Measurements from ENCODE around the gene CLDND2. TPM values are rescaled to one million over a fixed set of nuclear protein-coding genes. Genes with fewer than 3 reads are reported as not detected.
A peak's percentile ranks its signal among the peaks of the same experiment; 100 is the strongest.

The CLDND2 gene
- total RNA-seq, 1 donor from 2014 or later = not detected

DNA sequence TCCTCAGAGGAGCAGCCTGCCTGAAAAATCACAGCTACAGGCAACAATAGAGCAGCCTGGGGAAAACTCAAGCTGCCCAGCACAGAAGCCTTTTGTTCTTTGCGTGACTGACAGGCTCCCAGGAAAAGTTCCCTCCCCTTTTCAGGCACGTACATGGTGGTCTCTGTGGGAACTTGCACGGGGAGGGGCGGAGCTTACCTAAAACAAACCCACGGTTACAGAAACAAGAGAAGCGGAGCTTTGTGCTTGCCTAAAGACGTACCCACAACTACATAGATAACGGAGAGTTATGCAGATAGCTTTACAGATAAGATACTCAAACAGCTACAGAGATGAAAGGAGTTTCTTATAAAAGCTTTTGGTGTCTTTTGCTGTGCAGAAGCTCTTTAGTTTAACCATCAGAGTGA is 14.1 kb downstream of the CLDND2 start:
- DNase-seq (ENCODE audit: low read depth, low spot score) = no peak

DNA sequence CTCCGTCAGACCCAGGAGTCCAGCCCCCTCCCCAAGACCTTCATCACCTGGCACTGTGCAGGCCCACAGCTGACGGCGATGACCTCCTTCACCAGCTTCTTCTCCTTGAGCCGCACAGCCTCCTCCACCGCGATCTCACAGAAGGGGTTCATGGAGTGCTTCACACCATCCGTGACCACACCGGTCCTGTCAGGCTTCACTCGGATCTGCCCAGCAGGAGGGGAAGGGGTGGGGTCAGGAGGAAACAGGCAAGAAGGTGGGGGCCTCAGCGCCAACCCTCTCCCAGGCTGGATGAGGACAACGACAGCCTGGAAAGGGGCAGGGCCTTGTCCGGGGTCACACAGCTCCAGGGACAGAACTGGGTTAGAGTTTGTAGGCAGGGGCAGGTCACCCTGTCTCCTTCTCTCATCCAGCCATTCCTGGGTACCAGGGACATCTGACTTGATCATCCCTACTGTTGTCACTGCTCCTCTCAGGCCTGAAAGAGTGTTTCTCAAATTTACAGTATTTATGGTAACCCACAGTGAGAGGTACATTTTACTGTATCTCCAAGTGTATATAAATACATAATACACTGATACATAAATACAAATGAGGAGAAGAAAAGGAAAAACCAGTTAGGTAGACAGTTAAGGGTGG is 14.6 kb downstream of the CLDND2 start:
- DNase-seq (ENCODE audit: low read depth, low spot score) = no peak

DNA sequence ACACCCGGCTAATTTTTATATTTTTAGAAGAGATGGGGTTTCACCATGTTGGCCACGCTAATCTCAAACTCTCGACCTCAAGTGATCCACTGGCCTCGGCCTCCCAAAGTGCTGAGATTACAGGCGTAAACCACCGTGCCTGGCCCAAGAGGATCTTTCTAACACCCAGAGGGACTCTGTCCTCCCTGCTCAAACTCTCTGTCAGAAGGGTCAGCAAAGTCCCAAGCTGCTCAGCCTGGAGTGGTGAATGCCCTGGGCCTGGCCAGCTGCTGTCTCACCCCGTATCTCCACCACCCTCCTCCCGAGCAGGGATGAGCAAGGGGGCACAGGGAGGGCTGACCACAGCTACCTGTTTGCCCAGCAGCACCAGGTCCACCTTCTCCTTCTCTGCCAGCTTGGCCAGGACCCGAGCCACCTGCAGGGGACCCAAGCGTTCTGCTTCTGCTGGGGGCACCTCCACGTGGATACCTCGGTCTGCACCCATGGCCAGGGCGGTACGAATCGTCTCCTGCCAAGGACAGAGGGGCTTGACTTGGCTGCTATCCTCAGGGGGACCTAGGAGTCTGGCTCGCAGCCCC is 15.9 kb downstream of the CLDND2 start:
- DNase-seq (ENCODE audit: low read depth, low spot score) = no peak

GRCh38 chr19:51351266-51351990 is 17.4 kb downstream of the CLDND2 start:
- DNase-seq (ENCODE audit: low read depth, low spot score) = no peak

GRCh38 chr19:51347209-51347928 is 21.4 kb downstream of the CLDND2 start:
- DNase-seq (ENCODE audit: low read depth, low spot score) = no peak

DNA sequence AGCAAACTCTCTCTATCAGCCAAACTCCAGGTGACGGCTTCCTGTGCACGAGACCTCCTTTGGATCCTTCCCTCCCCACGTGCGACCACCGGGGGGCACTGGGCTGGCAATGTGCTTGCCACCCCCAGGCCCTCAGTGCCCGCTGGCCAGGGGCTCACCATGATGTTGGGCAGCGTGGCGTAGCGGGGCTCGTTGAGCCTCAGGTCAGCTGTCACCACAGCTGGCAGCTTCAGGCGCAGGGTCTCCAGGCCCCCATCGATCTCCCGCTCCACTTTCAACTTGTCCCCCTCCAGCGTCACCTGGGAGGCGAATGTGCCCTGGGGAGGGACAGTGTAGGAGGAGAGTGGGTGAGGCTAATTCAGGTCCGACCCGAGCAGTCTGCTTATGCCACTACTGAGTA is 22.1 kb downstream of the CLDND2 start:
- DNase-seq (ENCODE audit: low read depth, low spot score) = no peak

GRCh38 chr19:51345076-51345620 is 23.7 kb downstream of the CLDND2 start:
- no peak for DNase-seq (ENCODE audit: low read depth, low spot score)

GRCh38 chr19:51342631-51343569 is 25.9 kb downstream of the CLDND2 start:
- DNase-seq (ENCODE audit: low read depth, low spot score) = no peak

DNA sequence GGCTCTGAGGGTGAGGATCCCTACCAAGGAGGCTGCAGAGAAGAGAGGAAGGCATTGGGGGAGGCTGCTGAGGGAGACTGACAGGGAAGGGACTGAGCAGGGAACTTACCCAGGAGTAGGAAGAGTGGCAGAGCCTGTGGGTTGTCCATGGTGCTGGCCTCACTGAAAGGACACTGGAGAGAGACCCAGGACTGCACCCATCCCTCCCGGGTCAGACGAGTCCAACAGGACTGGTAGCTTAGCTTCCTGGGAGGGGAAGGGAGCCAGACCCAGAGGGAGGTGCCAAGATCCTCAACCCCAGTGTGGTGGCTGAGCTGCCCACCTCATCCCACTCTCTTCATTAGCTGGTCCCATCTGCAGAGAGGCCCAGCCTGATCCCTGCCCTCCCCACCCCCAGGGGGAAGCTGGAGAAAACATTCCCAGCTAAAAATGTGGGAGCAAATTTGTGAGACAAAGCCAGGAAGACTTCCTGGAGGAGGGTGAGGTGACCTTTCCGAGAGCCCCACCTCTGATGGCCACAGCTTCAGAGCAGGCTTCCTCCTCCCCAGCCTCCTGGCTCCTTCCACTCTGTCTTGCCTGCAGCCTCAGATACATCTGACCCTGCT is 26.7 kb downstream of the CLDND2 start, which contains the start of gene VSIG10L:
VSIG10L (minus strand) TSS at position 164 of the 605 bp plus-strand sequence; CDS start at position 149, 15 bp downstream.
- no peak for DNase-seq (ENCODE audit: low read depth, low spot score)

- DNase-seq (ENCODE audit: low read depth, low spot score) = no peak
Observed at GRCh38 chr19:51341066-51341465, 27.7 kb downstream of the CLDND2 start.

DNA sequence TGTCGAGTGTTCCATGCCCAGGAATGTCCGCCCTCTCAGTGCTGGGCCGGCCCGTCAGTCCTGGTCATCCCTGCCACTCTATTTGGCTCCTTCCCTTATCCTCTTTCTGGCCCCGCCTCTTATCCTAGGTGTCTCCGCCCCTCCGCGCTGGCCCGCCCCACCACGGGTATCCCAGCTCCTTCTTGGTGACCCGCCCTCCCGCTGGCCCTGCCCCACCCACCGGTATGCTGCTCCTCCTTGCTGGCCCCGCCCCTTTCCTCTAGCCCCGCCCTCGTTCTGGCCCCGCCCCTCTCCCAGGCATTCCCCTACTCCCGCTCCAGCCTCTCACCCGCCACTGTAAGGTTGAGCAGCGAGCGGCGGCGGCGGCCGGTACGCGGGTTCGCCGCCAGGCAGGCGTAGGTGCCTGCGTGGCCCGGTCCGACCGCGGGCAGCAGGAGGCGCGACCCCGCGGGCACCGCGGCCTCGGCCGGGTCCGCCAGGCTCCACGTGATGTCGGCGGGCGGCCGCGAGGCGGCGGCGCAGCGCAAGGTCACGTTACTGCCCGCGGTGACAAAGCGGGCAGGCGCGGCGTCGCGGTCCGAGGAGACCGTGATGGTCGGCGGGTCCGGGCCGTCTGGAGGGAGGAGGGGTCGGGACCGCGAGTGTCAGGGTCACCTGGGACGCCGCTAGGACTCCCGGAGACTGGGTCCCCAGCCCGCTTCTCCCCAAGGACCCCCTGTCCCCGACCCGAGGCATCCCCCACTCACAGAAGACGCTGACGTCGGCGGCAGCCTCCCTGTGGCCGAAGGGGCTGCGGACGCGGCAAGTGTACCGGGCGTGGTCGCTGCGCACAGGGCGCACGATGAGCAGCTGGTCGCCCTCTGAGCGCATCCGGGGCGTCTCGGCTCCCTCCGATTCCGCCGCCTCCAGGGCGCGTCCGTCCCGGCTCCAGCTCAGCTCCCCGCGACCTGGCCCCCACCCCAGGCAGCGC is 28.8 kb downstream of the CLDND2 start:
- DNase-seq (ENCODE audit: low read depth, low spot score) = peak; percentile 87

GRCh38 chr19:51339313-51339686 is 29.5 kb downstream of the CLDND2 start:
- no peak for DNase-seq (ENCODE audit: low read depth, low spot score)

GRCh38 chr19:51338563-51339312 is 30.1 kb downstream of the CLDND2 start:
- DNase-seq (ENCODE audit: low read depth, low spot score) = peak; percentile 22

GRCh38 chr19:51337861-51338562 is 30.8 kb downstream of the CLDND2 start:
- no peak for DNase-seq (ENCODE audit: low read depth, low spot score)

DNA sequence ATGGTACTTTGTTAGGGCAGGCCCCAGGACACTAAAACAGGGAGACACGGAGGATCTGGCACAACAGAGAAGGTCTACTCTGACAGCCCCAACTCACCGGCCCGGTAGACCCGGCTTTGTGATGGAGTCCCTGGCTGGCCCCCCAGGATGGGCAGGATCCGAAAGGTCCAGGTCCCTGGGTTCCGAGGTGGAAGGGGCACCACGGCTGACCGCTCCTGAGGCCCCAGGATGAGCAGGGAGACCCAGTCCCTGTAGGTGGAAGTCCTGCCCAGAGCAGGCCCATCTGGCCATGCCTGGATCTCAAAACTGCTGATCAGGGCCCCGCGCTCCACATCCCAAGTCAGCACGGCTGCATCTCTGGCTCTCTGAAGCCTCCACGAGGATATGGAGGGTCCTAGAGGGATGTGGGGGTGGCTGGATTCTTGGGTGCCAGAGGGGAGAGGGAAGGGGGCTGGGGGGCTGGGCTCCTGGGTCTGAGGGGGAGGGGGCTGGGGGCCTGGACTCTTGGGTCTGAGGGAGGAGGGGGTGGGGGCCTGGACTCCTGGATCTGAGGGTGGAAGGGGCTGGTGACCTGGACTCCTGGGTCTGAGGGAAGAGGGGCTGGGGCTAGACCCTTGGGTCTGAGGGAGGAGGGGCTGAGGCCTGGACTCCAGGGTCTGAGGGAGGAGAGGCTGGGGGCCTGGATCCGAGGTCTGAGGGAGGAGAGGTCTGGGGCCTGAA is 31.5 kb downstream of the CLDND2 start:
- DNase-seq (ENCODE audit: low read depth, low spot score) = no peak

GRCh38 chr19:51333836-51334460 is 34.9 kb downstream of the CLDND2 start:
- DNase-seq (ENCODE audit: low read depth, low spot score) = no peak

DNA sequence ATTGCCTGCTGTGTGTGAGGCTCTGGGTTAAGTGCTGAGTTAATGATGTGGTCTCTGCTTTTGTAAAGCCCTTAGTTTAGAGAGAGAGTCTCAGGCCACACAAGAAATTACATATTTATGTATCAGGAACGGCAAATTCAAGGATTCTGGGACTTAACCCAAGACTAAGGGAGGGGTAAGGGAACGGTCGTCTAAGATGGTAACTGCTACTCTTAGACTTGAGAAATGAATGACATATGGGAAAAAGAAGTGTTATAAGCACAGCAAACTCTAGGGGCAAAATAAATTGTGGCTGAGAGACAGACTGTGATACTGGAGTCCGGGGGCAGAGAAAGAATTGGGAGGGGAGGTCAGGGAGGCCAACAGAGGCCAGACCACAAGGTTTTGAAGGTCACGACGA is 37.1 kb downstream of the CLDND2 start:
- no peak for DNase-seq (ENCODE audit: low read depth, low spot score)
